Hindlimb muscle (tissue), 1 donor: ENCODE data around the gene SYN1. TPM values are rescaled to one million over a fixed set of nuclear protein-coding genes. Genes with fewer than 3 reads are reported as not detected.
"Not testable (repeated sequence)": the region's sequence is repeated elsewhere in the genome, so short reads cannot be mapped to it uniquely, and the experiment has no call there.

Experiments used
- DNase-seq: peaks from one replicate; pipeline ENCODE4 v3.0.0-alpha.2; 2013
- polyA plus RNA-seq: library from polyadenylated mRNA; unstranded; fragments of 120-200 nt; gene quantifications from one replicate; pipeline ENCODE4 v1.2.1, GENCODE V29; 2013; ENCODE audit not compliant: insufficient read length

The SYN1 gene
- polyA plus RNA-seq, 1 donor, result 8.8 TPM

GRCh38 chrX:47633689-47634590, 14.3 kb upstream of the SYN1 start:
- no peak for DNase-seq

GRCh38 chrX:47632666-47633065, 13.0 kb upstream of the SYN1 start:
- no peak for DNase-seq

- DNase-seq, result no peak
Measured at GRCh38 chrX:47631676-47632075, 12.0 kb upstream of the SYN1 start.

GRCh38 chrX:47629419-47630200, 10.0 kb upstream of the SYN1 start, which contains the start of gene CFP:
Gene CFP, minus strand, starts transcription at chrX:47629930. Its CDS starts 86 bp downstream, at chrX:47629844.
- DNase-seq, result no peak

GRCh38 chrX:47628982-47629381, 9.3 kb upstream of the SYN1 start:
- no peak for DNase-seq

- no peak for DNase-seq
Measured at GRCh38 chrX:47625365-47625764, 5.7 kb upstream of the SYN1 start.

GRCh38 chrX:47623540-47624027, 3.9 kb upstream of the SYN1 start:
- peak; percentile 47 for DNase-seq

GRCh38 chrX:47621851-47622250, 2.2 kb upstream of the SYN1 start:
- no peak for DNase-seq

GRCh38 chrX:47620303-47620685, 637 bp upstream of the SYN1 start:
- no peak for DNase-seq

- DNase-seq, result no peak
Measured at GRCh38 chrX:47618923-47619485, 653 bp downstream of the SYN1 start.

- DNase-seq, result no peak
Measured at GRCh38 chrX:47614618-47615017, 5.0 kb downstream of the SYN1 start.

- DNase-seq, result no peak
Measured at GRCh38 chrX:47613082-47613481, 6.6 kb downstream of the SYN1 start.

GRCh38 chrX:47612418-47612817, 7.2 kb downstream of the SYN1 start:
- DNase-seq, result no peak

GRCh38 chrX:47611926-47612325, 7.7 kb downstream of the SYN1 start:
- no peak for DNase-seq

- no peak for DNase-seq
Measured at GRCh38 chrX:47611489-47611888, 8.2 kb downstream of the SYN1 start.

GRCh38 chrX:47610511-47610910, 9.1 kb downstream of the SYN1 start:
- DNase-seq, result no peak

- DNase-seq, result no peak
Measured at GRCh38 chrX:47608130-47608810, 11.4 kb downstream of the SYN1 start.

- no peak for DNase-seq
Measured at GRCh38 chrX:47607091-47607490, 12.6 kb downstream of the SYN1 start.

- no peak for DNase-seq
Measured at GRCh38 chrX:47605024-47605423, 14.6 kb downstream of the SYN1 start.

- not testable (repeated sequence) for DNase-seq
Measured at GRCh38 chrX:47603125-47603524, 16.5 kb downstream of the SYN1 start.

GRCh38 chrX:47597222-47597621, 22.4 kb downstream of the SYN1 start:
- no peak for DNase-seq

- no peak for DNase-seq
Measured at GRCh38 chrX:47596256-47596655, 23.4 kb downstream of the SYN1 start.
